GM18907 (cell line): ENCODE measurements around the gene MRPS22.
"Not testable (repeated sequence)": the region's sequence is repeated elsewhere in the genome, so short reads cannot be mapped to it uniquely, and the experiment has no call there.

ENCODE experiments used
- ATAC-seq: cut with Tn5 transposase; IDR thresholded peaks from one replicate; pipeline ENCODE4 v1.9.1; 2021; ENCODE audit warnings: mild to moderate bottlenecking, moderate library complexity; ENCODE audit not compliant: unreplicated experiment

MRPS22 gene

GRCh38 chr3:139389552-139390368, 45.9 kb downstream of the MRPS22 start, which contains the start of gene COPB2:
Gene COPB2 (minus strand): TSS chr3:139389647. CDS start chr3:139389550, 97 bp downstream.
- peak; percentile 99 for ATAC-seq

GRCh38 chr3:139394116-139394515, 50.3 kb downstream of the MRPS22 start:
- ATAC-seq = no peak

- no peak for ATAC-seq
Observed at GRCh38 chr3:139396707-139397106, 52.9 kb downstream of the MRPS22 start.

- not testable (repeated sequence) for ATAC-seq
Observed at GRCh38 chr3:139401155-139401554, 57.3 kb downstream of the MRPS22 start.
